HG03469 (cell line): ENCODE data around the gene FBXL17.

Experiments used
- ATAC-seq: cut with Tn5 transposase; IDR thresholded peaks from one replicate; pipeline ENCODE4 v1.9.1; 2021; ENCODE audit warnings: mild to moderate bottlenecking, moderate library complexity, moderate number of reproducible peaks; ENCODE audit not compliant: unreplicated experiment

The FBXL17 gene

DNA sequence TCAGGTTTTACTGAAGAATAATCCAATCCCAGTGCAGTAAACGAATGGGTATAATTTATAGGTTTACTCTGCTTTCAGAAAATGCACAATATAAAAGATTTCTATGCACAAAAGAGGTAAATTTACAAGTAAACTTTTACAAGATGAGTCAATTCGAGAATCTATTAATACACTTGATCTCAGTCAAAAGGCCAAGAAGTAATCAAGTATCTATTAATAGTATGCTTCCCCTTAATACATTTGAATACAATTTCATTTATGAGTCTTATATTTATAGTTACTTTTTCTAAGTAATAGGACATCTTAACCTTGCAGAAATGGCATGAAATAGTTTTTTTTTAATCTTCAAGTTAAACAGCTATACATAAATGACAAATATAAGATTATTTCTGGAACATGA, 355.9 kb downstream of the FBXL17 start:
- no peak for ATAC-seq

DNA sequence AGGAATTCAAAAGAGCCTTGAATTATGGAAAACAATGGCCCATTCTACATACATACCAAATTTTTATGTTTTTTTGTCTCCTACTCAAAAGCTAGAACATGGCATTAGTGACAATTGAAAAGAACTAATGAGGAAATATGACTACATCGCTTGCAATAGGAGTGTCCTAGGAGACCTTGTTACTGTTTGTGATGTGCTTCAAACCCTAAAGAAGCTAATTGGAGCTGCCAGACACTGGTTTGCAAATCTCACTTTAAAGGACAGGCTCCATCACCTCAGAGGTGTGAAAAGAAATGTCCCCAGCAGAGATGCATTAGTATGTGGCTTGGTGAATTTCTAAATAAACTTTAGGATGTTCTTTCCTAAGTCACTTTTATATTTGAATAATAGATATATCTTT, 356.9 kb downstream of the FBXL17 start:
- ATAC-seq, result no peak

DNA sequence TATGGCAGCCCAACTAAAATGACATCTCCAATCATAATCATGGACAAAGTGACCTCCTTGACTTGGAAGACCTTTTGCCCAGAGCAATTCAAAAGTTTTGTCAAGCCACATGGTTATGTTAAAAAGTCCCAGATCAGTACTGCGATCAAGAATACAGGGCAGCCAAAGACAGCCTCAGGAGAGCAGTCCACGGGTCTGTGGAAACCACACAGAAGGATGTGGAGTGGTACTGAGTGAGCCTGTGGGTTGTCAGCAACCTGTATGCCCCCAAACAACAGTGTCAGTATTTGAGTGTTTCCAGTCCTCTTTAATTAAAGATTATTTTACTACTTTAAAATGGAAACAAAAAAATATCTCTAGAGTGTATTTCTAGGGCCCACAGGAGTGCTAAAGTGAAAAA, 365.8 kb downstream of the FBXL17 start:
- no peak for ATAC-seq

DNA sequence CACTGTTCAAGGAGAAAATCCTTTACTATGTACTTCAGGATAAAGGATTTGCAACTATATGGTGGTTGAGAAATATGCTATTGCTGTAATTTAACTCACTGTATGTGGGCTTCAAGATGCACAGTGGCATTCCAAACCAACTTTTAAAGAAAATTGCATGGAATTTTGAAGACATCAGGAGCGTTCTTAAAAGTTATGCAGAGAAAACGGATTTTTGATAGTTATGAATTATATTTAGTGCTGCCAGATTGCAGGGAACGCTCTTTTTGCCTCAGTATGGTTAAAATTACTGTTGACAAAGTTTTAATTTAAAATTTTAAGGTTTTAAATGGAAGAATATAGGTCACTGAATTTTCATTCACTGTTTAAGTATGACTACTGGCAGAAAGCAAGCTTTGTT, 375.1 kb downstream of the FBXL17 start:
- ATAC-seq, result no peak

DNA sequence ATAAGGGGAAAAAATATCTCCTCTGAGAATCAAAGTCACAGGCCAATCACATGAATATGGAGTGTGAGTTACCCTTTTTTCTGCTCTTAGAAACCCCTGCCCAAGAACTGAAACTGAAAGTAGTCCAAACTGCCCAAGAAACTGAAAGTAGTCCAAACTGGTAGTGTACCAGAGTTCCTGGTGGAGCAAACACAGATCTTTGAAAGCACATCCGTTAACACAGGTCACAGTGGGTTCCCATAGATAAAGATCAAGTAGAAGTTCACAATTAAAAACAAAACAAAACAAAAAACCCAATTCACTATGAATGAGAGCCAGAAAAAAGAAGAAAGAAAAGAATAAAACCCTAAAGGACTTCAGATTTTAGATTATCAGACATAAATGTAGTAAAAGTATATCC, 378.7 kb downstream of the FBXL17 start:
- ATAC-seq, result peak; percentile 99

DNA sequence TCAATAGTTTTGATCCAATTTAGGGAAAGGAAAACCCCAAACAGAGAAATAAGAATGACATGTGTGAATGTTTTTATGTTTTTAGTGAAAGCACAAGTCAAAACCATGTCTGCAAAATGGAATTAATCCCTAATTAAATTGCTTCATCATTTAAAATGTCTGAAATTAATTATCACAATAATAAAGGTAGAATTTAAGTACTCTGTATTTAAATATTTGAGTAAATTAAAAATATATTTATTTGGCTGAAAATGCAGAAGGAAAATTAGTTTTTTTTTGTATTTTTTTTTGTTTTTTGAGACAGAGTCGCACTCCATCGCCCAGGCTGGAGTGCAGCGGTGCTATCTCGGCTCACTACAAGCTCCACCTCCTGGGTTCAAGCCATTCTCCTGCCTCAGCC, 380.7 kb downstream of the FBXL17 start:
- no peak for ATAC-seq

DNA sequence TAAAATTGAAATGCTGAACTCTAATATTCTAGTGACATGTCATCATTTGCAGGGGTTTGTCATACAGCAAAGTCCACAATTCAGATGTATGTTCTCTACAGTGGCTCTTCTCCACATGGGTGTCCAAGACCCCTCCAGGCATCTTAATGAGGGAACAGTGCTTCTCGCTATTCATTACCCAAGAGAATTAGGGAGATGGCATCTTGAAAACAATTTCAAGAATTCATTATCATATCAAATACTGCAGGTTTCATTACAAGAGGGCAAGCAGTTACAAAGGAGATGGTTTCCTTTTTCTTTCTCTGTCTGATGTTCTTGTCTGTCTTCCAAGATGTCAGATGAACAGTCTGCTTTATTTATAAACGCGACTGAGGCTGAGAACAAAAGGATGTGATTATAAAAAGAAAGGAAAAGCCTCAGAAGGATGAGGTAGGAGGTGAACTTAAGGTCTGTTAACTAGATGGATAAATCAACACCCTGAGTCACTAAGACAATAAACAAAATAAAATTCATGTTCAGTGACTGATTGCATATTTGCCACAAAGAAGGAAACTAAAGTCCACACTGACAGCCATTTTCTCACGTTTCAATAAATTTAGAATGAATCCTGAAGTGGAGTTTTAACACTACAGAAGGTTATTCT, 384.4 kb downstream of the FBXL17 start:
- no peak for ATAC-seq

DNA sequence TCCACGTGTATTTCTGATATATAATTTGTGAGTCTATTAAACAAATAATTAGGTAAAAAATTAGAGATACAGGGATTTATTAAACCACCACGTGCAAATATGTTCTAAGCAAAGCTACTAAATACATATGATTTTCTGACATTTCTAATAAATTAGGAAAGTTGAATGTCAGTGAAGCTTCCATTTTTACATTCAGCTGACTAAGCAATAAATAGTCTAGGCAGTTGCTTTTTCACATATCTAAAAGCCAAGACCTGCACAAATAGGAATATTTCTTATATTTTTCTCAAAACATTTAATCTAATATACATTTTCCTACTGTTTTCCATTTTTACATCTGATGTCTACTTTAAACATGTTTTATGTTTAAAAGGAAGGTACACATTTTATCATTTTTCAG, 388.6 kb downstream of the FBXL17 start:
- no peak for ATAC-seq

DNA sequence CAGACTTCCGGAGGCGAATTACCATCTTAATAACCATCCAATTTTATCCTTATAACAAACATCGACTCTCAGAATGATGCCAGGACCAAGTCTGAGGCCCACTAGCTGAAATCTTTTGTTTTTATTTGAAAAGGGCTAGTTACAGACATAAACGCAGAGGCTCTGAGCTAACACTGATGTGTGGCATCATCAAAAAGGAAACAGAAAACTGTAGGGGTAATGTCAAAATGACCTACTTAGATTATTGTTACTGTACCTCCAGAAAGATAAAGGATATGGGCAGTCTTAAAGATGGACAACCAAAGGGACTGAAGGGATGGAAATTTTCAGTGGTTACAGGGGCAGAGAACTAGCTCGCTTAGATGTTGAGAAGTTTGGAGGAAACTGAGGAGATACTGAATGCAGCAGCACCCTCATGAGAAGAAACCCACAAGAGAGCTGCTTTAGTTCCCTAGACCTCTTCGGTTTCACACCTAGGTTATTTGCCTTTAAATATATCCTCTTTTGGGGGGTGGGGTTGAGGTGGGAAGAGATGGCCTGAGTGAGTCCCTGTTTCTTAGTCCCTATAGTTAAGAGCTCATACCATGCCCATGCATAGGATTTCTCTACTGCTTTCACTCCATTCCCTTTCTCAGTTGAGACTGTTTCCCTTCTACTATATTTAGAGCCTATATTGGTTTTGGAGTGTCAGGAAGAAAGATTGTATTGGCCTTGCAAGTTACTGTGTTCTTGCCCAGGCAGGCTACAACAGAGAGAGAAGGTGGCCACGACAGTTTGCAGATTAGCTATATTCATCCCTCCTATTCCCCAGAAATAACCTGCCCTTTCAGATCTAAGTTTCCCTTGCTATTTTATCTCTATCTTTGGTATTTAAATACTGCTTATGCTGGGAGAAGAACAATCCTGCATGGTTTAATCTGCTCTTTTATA, 390.8 kb downstream of the FBXL17 start:
- no peak for ATAC-seq

DNA sequence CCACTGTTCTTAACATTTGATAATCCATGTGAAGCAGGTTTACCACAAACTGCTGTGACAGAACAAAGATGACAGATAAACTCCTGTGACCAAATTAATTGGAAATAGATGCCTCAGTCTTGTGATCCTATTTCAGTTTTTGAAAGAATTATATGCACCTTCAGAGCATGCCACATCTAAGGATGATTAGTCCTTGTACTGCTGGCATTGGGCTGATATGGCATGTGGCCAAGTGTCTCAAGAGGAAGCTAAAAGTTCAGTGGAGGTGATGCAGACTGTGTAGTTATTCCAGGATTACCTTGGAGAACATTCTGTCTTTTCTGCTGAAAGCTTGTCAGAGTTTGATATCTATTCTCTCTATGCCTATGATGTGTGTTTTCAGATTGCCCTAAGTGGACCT, 396.8 kb downstream of the FBXL17 start:
- no peak for ATAC-seq

DNA sequence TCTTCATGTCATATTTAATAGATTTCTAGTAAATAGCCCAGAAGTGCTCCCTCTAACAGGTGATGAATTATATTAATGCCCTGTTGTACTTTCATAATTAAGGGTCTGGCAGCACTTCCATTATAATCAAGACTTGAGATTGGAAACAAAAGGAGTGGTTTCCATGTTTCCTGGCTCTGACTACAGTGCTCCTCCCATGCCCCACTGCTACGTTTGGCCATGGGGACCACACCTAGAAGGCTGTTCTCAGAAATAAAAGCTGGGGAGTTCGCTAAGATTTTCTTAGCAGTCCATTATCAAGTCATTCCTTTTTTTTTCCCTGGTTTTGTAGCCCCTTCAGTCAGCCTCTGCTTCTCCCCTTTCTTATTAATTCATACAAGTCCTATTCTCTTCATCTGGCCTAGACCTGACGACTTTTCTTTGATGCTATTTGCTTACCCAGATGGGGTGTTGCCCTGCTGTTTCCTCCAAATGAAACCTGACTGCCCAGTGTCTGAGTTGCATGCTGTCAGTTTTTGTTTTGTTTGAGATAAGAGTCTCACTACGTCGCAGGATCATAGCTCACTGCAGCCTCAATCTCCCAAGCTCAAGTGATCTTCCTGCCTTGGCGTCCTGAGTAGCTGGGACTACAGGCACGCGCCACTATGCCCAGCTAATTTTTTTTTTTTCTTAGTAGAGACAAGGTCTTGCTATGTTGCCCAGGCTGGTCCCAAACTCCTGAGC, 399.0 kb downstream of the FBXL17 start:
- ATAC-seq, result no peak

DNA sequence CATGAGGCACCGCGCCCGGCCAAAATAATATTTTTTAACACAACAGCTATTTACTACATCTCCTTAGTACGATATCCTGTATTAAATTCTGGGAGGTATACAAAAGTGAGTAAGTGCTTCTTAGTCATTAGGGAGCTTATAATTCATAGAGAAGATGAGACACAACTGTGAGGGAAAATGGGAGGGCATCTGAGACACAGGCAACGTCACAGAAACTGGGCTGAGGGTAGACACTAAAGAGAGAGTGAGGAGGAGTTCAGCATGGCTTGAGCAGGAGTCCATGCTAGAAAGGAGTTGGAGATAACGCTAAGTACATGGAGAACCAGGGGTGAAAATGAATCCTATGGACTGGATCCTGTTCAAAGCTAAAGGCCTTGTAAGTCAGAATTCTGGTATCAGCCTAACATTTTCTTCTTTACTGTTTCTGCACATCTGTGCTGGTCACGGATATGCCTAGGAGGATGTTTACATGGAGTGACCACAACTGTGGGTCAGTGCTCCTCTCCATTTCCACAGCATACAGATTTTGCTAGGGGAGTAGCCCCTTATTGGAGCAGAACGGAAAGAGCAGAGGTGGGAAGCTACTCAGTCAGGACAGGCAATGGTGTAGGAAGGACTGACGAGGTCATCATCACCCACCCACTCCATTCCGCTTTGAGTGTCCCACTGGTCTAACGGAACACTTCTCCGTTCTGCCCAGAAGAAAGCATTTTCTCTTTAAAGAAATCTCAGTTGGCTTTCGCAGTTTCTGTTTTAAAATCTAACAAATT, 400.8 kb downstream of the FBXL17 start:
- ATAC-seq, result no peak

DNA sequence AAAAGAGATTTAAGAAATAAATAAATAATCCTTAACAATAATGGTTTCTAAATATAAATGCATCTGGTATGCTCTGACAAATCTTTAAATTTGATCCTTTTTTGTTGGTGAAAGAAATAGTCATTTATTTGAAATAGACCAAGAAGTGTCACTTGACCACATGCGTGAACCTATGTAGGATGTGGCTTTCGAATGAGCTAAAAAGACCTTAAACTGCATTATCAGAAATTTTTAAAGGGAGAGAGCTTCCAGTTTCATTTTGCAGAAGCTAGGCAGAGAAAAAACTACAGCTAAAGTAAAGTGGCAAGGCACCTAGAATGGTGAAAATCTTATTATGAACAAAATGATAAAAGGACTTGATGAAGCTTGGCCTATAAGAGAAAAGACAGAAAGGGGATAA, 402.0 kb downstream of the FBXL17 start:
- ATAC-seq, result no peak

DNA sequence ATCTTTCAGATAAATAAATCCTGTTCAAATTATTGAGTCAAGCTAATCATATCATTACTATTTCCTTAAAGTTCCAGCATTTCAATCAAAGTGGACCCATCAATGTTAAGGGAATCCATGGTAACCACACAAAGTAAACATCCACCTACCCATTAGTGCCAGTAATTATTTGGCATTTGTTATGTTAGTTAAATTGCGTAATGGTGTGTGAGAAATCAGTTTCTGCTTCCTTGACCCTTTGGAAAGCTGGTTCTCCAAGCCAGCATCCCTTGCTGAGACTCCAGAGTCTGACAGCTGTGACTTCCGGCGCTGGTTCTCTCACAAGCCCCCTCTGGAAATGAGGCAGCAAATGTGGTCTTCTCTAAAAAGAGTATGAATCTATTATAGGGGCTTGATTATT, 402.6 kb downstream of the FBXL17 start:
- no peak for ATAC-seq

DNA sequence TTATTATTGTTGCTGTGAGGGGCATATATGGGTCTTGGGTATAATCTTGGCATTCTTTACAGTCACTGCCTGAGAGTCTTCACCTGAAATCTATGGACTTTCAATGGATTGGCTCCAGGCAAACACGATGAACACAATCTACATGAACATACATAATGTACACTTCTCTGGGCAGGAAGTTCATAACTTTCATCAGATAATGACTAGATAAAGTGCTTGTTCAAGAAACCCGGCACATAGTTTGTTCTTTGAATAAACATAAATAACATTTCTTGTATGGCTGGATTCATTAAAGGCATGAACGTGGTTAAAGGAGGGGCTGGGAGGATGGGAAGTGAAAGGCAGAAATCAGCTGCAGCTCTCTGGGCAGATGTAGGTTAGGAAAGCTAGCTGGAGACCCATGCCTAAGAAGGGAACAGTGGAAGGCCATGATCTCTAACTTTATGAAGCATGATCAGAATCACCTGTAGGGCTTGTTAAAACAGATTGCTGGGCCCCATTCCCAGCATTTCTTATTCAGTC, 404.3 kb downstream of the FBXL17 start:
- no peak for ATAC-seq

DNA sequence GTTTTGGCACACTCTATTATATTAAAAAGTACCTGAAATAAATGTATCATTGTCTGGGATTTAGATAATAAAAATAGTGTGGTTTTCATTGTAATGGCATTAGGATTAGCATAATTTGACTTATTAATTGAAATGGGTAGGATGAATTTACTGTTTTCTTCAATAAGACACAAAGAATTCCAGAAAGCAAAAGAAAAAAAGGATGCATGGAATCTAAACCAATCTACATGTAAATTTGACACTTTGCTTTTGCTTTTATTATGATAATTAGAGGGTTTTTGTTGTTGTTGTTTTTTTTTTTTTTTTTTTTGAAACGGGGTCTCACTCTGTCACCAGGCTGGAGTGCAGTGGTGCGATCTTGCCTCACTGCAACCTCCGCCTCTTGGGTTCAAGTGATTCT, 406.3 kb downstream of the FBXL17 start:
- no peak for ATAC-seq

DNA sequence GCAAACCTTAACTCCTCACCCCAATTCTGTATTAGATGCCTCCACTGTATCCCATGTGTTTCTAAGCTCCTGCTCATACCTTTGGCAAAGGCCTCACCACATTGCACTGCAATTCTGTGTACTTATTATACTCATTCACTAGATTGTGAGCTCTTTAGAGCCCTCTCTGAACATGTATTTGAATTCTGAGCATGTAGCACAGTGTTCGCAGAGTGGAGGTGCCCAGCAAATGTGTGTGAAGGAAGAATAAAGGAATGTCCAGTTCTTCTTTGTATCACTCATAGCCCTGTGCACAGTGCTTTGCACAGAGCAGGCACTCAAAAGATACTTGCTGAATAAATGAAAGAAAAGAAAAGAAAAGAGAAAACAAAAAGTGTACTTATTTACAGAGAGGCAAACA, 410.1 kb downstream of the FBXL17 start:
- ATAC-seq, result no peak

DNA sequence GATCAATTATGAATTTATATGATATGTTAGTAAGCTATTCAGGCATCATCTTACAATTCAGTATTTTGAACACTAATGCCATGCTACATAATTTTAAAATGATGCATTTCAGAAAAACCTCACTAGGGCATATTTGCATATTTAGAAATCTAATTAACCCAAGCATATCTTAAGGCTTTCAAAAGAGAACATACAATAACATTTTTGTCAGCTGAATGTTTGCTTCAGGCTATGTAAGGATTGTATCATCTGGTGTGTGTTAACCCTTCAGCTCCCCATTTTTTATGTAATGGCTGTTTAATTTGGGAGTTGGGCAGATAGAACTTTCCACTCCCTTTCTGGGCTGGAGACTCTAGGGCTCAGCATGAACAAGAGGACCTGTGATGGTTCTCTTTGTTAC, 412.1 kb downstream of the FBXL17 start:
- no peak for ATAC-seq

DNA sequence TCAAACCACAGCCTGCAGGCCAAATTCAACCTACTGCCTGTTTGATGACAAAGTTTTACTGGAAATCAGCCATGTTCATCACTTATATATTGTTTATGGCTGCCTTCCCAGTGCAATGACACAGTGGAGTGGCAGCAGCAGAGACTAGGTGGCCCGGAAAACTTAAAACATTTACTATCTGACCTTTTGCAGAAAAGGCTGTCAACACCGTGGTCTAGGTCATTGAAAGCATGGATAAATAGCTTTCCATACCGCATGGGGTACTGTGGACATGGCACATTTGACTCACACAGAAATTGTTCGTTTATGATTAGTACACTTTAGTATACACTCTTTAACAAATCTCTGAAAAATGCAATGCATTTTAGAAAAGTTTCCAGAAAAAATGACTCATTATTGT, 412.9 kb downstream of the FBXL17 start:
- ATAC-seq, result no peak

DNA sequence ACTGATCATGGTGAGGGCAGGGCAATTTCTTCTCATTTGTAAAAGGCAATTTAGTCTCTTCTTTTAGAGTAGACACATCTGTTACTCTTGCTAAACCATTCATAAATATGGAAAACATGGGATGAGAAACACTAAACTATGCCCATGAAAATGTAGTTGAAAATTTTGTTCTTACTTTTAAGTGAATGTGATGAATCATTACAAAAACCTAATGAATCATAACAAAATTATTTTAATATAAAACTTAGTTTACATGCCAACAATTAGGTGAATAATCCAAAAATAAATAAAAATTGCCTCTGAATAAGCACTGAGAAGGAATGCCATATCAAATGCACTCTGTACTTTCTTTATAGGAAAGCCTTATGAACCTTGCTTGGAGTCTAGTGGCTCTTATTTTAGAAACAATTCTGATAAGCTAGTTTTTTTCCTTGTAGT, 413.5 kb downstream of the FBXL17 start:
- ATAC-seq, result no peak

DNA sequence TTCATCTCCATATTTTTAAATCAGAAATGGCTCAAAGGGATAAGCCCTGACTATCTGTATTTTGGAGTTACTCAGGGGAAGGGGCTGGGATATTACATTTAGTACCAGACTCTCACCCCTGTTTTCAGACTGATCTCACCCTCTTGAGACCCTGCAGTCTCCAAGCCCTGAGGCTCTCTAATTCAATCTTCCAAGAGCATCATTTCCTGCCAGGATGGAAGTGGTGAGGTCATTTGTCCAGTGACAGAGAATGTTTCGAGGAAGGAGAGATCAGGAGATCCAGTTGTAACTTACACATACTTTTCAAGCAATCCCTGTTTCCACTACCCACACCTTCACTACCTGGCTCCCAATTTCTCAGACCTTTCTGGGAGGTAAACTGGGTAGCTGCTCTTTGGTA, 415.7 kb downstream of the FBXL17 start:
- ATAC-seq, result no peak
